HG03571 (cell line): ENCODE results near the gene ISOC2.
"Not testable (repeated sequence)": the region's sequence is repeated elsewhere in the genome, so short reads cannot be mapped to it uniquely, and the experiment has no call there.

Source experiments
- ATAC-seq: cut with Tn5 transposase; IDR thresholded peaks from one replicate; pipeline ENCODE4 v1.9.1; 2021; ENCODE audit not compliant: unreplicated experiment

Gene ISOC2

GRCh38 chr19:55461259-55461973 lies at the start of gene ISOC2:
Gene ISOC2 (minus strand): TSS chr19:55461642. CDS start chr19:55456486, 5,156 bp downstream.
- ATAC-seq, result peak; percentile 92

- no peak for ATAC-seq
Observed at GRCh38 chr19:55508120-55508519, 46.7 kb upstream of the ISOC2 start.

GRCh38 chr19:55504981-55505380 lies 43.5 kb upstream of the ISOC2 start:
- no peak for ATAC-seq

GRCh38 chr19:55504252-55504603 lies 42.8 kb upstream of the ISOC2 start:
- no peak for ATAC-seq

GRCh38 chr19:55503502-55504251 lies 42.2 kb upstream of the ISOC2 start:
- ATAC-seq, result peak; percentile 76

- ATAC-seq, result no peak
Observed at GRCh38 chr19:55503157-55503501, 41.7 kb upstream of the ISOC2 start.

GRCh38 chr19:55502197-55502952 lies 40.9 kb upstream of the ISOC2 start:
- no peak for ATAC-seq

- ATAC-seq, result no peak
Observed at GRCh38 chr19:55500368-55500952, 39.0 kb upstream of the ISOC2 start.

GRCh38 chr19:55498246-55498840 lies 36.9 kb upstream of the ISOC2 start:
- no peak for ATAC-seq

- no peak for ATAC-seq
Observed at GRCh38 chr19:55497763-55498162, 36.3 kb upstream of the ISOC2 start.

GRCh38 chr19:55496820-55497219 lies 35.4 kb upstream of the ISOC2 start:
- ATAC-seq, result not testable (repeated sequence)

GRCh38 chr19:55495646-55496349 lies 34.4 kb upstream of the ISOC2 start:
- ATAC-seq, result no peak

GRCh38 chr19:55494172-55494761 lies 32.8 kb upstream of the ISOC2 start:
- ATAC-seq, result no peak

- ATAC-seq, result no peak
Observed at GRCh38 chr19:55493645-55494171, 32.3 kb upstream of the ISOC2 start.

GRCh38 chr19:55493052-55493644 lies 31.7 kb upstream of the ISOC2 start:
- ATAC-seq, result no peak

GRCh38 chr19:55492362-55492944 lies 31.0 kb upstream of the ISOC2 start:
- ATAC-seq, result no peak

- no peak for ATAC-seq
Observed at GRCh38 chr19:55491546-55492360, 30.3 kb upstream of the ISOC2 start.
